ENCODE data around the gene MUC6. TPM values are rescaled to one million over a fixed set of nuclear protein-coding genes. Genes with fewer than 3 reads are reported as not detected.

The MUC6 gene
- total and polyA plus RNA-seq, 2 of the 8 experiments (the other 6 are each of a cell fraction or from before 2014, with no cell fraction given): not detected

DNA sequence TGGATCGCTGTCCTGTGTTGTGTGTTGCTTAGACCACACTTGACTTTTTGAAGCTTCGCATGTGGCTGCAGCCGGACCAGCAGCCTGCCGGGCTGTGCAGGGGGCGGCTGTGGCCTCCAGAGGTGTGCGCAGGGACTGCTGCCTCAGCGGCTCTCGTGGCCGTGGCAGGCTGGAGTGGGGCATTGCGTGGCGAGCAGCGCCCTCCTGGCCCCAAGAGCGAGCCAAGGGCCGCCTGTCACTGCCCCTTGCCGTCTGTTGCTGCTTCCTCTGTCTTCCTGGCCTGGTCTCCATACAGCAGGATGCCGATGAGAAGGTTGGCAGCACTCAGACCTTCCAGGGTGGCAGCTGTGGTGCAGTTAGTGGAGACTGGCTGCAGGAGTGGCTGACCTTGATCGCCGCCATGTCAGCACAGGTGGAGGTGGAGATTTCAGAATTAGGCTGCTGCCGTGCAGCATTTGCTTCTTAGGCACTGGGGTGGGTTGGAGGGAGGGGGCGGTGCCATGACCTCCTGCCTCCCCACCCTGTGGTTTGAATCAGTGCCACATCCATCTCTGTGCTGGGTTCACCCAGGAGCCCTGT, 34.0 kb downstream of the MUC6 start (continued):
- TF ChIP-seq HDAC6 (IDR thresholded peaks at IDR 0.05; ENCODE audit: low read depth, low read length) (no peak), TAF7 (optimal IDR thresholded peaks at IDR 0.05; ENCODE audit: borderline replicate concordance, low read depth, low read length) (no peak)

Measured in H1 (cell line).